Inferior parietal cortex (tissue), 1 donor: ENCODE results near the gene AGFG1.
"Not testable (repeated sequence)": the region's sequence is repeated elsewhere in the genome, so short reads cannot be mapped to it uniquely, and the experiment has no call there.

ENCODE experiments used
- DNase-seq: peaks from one replicate; pipeline ENCODE4 v3.0.0-alpha.2; 2016; ENCODE audit errors: extremely low spot score

AGFG1 gene

DNA sequence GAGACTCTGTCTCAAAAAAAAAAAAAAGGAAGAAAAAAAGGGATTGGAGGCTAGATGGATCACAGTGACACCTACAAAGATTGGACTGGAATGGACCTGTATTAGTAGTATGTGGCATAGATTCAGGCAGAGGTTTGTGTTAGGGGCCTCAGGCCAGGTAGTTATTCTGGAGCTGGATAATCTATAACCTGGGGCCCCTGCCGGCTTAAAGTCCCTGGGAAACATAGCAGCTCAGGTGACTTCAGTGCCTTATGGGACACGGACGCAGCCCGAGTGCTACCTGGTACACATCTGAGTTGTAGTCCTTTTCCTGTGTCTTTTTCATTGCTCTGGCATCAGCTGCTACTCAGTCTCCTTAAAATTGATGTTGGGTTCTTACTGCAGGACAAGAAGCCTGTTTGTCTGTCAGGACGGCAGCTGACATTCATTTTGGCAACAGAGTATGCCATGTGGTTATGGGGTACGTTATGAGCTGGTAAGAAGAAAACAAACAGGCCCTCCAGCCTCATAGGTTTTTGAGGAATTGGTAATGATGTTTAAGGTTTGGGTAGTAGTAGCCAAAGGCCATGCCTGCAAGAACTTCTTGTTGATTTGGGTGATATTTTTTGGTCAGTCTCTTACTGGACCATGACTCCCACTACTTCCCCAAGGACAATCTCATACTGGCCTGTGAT is 27.8 kb downstream of the AGFG1 start:
- DNase-seq: no peak

DNA sequence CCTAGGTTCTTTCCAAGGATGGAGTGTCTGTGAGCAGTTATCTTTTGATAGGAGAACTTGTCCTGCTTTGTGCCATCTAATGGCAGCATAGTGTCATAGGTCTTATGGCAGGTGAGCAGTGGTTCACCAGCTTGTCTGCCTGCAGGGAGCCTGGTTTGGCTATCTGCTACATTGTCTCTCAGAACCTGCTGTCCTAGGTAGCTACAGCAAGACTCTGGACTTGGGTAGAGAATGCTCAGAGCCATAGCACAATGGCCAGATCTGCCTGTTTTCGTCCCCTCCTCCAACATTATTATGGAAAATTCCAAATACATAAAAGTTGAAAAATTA is 28.3 kb downstream of the AGFG1 start:
- no peak for DNase-seq

DNA sequence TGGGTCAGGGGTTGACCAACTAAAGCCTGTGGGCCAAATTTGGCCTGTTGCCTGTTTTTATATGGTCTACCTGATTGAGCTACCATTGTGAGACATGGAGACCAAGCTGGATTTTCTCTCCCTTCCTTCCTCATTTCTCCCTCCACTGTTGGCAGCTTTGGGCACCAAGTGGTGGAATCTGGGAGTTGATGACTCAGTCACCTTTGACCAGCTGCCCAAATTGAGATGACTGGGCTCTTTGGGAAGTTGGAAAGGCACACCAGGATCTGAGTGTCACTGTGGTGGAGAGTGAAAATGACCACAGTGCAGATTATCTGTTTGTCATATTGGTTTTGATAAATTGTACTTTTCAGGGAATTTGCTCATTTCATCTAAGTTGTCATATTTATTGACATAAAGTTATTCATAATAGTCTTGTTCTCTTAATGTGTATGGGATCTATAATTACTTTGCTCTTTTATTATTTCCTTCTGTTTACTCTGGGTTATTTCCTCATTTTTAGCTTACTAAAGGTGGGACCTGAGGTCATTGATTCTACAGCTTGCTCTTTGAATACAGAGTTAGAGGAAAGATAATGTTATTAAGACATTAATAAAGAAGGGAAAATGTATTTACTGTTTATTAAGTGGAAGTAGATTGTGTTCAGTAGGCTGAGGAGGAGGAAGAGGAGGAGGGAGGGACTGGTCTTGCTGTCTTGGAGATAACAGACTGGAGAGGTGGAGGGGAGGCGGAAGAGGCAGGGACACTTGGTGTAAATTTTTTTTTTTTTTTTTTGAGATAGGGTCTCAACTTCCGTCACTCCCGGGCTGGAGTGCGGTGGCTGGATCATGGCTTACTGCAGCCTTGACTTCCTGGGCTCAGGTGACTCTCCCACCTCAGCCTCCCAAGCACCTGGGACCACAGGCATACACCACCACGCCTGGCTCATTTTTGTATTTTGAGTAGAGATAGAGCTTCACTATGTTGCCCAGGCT is 31.8 kb downstream of the AGFG1 start:
- DNase-seq: no peak

DNA sequence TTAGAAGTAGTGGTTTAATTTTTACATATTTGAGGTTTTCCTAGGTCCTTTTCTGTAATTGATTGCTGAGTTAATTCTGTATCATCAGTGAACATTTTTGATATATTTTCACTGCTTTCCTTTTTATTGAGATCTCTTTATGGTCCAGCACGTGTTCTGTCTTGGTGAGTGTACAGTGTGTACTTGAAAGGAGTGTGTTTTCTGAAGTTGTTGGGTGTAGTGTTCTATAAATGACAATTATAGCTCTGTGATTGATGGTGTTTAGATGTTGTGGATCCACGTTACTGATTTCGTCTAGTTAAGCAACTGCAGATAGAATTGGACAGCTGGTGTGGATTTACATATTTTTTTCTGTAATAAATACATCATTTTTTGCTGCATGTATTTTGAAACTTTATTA is 32.7 kb downstream of the AGFG1 start:
- no peak for DNase-seq

DNA sequence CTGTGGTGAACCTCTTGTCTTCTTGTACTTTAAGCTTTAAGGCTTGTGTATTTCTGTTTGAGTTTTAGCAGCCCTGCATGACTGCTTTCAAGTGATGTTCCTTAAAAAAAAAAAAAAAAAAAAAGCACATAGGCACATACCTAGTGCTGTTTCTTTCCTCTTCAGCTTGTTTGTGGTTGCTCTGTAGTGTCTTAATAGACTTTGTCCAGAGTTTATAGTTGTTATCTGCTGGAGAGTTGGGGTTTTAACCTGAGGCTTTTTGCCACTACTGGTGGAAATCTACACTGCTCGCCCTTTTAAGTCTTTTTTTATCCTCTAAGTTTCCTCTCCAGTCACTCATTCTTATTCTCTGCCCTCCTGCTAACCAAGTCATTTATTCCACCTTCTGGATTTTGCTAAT is 34.5 kb downstream of the AGFG1 start:
- no peak for DNase-seq

DNA sequence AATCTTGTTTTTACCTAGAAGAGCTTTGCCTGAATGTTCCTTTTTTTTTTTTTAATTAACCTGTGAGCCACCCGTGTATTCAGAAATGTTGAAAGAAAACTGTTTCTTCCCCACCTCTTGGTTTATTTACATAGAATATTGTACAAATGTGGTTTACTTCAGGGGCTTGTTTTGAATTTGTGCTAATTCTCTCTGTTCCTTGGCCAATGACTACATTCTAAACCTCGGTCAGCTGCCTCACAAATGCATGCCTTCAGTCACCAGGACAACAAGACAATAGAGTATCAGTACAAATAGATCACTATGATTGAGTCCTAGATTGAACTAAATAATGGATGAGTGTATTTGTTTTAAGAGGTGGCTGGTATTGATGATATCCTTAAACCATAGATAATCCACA is 36.0 kb downstream of the AGFG1 start:
- DNase-seq: no peak

DNA sequence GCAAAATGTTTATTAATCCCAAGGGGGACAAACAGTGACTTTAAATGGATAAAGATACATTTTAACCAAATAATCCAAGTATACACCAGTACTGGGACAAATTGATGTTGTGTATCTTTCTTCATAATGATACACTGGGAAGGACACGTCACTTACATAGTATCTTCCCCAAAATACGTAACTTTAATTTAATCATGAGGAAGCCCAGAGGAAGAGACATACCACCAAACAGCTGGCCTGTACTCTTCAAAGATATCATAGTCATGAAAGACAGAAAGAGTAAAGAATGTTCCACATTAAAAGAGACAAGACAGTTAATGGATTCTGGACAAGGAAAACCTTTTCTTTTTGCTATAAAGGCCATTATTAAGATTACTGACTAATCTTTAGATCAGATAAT is 37.1 kb downstream of the AGFG1 start:
- DNase-seq: no peak

DNA sequence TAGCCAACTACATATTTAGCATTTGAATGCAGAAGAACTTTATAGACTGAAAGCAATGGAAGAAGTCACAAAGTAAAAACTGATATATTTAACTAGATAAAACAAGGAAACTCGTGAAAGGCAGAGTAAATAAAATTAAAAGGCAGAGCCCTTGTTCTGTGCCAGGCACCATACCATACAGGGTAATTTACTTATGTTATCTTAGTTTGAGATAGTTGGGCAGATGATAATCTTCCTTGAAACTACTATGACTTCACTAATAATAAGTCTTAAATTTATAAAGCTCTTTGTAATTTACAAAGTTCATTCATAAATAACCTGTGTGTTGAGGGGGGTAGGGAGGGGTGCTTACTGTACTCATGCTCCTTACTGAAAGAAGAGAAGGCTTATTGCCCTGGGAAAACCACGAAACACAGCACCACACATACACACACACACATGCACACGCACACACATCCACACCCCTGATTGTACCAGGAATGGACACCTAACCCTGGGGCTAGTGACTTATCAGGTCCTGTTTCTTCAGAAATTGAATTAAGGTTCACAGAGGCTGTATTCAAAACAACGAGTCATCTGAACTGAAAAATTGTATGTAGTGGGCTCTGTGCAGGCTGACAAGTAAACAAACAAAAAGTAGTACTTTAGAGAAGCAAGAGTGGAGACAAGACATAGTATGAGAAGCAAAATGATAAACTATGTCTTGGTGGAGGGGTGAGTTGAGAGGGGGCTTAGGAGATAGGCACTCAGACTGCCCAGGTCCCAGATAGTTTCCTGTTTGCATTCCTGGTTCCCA is 38.1 kb downstream of the AGFG1 start:
- no peak for DNase-seq

DNA sequence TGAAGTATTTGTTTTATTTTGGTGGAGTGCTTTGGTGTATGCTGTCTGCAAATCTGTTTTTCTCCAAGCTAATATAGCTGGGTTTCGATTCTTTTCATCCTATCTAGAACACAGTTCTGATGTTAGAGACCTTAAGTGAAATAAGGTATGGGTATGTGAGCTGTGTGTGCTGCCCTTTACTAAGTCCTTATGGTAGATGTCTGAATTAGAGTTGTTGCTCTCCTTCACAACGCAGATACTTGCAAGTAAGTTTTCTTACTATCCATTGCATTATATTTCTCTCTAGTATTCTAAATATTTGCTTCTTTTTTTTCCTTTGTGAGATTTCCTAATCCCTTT is 38.6 kb downstream of the AGFG1 start:
- DNase-seq: no peak

DNA sequence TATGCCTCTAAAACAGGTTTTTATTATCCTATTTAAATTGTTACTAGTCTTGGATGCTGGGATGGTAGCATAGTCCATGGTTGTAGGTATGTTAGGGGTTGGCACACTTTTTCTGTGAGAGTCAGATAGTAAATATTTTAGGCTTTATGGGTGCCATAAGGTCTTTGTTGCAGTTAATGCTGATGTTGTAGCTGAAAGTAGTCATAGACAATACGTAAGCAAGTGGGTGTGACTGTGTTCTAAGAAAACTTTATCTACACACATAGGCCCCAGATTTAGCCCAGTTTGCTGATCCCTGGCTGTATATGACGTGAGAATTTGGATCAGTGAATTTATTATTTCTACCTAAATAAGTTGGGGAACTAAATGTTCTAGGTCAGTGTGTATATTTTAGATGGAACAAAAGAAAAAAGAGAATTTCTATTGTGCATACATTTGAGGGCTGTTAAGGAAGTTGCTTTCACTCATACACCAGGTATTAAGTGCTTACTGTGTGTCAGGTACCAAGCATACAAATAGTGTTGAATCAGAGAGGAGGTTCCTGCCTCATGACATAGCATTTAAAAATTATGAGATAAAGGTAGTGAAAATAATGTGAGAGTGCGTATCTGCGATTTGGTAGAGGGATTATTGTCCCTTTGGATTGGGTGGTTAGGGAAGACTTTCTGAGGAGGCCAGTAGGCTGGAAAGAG is 39.4 kb downstream of the AGFG1 start:
- DNase-seq: no peak

DNA sequence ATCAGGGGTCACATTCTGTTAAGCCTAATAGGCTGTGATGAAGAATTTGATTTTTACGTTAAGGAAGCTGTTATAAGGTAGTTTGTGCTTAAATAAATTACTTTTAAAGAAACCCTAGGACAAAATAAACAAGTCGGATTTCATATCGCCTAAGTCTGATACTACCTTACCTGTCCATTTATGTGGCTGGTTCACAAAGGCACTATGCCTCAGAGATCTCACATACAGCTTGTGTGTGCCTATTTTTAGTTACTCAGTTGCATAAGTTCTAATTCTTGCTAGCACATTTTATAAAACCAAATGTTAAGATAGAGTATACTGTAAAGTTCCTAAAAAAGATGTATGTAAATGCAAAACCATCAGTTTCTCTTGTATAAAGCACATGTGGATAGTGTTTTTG is 40.0 kb downstream of the AGFG1 start:
- DNase-seq: peak; percentile 44

DNA sequence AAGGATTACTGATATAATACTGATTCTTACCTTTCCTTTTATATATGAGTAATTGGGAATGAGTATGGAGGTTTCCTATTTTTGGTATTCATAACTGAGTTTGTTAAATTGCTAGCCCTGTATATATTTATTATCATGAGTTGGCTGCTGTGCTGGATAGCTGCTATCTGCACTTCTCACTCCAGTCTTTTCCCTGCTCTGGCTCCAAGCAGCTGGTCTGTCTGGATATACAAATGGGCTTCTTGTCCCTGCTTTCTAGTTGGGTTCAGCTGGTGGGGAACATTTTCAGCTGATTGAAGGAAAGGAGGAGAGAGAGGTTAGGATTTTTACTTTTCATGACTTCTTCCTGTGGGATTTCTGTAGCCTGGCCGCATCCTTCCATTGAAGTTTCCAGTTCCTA is 41.2 kb downstream of the AGFG1 start:
- DNase-seq: peak; percentile 37

DNA sequence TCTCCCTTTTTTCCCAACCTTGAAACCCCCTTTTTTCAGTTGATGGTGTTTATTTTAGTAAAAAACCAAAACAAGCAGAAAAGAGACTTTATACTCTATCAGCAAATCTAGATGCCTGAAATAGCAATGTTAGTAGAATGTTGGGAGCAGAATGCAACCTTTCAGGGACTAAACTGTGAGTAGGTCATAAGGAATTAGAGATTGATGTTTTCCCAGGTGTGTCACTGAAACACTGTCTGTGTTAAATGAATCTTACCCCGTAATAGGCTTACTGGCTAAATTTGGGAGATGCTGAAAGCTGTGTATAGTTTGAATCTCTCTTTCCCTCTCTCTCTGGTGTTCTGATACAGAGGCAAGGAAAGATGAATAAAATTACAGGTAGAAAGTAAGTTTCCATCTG is 43.8 kb downstream of the AGFG1 start:
- DNase-seq: no peak

DNA sequence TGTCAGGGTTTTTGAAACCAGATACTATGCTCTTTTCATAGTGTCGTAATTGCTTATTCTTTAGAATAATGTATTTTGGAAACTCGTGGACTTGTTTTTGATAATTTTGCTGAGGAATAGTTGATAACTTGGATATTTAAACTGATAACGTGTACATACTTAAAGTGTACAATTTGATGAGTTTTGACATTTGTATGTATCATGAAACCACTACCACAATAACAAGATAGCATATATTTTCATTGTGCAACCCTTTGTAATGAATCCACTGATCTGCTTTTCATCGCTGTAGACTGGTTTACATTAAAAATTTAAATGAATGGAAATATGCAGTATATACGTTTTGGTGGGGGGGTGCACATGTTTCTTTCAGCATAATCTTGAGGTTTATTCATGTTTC is 45.8 kb downstream of the AGFG1 start:
- DNase-seq: no peak

DNA sequence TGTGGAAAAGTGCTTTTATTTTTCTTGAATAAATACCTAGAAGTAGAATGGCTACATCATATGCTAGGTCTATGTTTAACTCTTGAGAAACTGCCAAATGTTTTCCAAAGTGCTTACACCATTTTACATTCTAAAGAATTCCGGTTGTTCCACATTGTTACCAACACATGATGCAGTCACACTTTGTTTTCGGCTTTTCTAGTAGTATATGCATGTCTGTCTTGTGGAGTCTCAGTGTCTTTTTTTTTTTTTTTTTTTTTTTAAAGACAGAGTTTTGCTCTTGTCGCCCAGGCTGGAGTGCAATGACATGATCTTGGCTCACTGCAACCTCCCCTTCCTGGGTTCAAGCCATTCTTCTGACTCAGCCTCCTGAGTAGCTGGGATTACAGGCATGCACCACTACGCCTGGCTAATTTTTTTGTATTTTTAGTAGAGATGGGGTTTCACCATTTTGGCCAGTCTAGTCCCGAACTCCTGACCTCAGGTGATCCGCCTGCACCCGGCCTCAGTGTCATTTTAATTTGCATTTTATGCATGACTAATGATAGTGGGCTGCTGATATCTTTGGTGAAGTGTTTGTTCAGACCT is 46.4 kb downstream of the AGFG1 start:
- peak; percentile 37 for DNase-seq

DNA sequence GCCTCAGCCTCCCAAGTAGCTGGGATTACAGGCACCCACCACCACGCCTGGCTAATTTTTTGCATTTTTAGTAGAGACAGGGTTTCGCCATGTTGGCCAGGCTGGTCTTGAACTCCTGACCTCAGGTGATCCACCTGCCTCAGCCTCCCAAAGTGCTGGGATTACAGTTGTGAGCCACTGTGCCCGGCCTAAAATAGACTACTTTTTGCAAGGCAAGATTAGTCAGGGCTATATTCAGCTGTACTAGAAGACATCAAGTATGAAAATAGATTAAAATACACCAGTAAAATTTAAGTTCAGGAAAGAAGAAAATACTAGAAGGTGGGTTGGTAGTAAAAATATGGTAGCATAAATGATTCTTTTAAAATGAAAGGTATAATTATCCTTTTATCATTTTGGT is 49.2 kb downstream of the AGFG1 start:
- DNase-seq: not testable (repeated sequence)

DNA sequence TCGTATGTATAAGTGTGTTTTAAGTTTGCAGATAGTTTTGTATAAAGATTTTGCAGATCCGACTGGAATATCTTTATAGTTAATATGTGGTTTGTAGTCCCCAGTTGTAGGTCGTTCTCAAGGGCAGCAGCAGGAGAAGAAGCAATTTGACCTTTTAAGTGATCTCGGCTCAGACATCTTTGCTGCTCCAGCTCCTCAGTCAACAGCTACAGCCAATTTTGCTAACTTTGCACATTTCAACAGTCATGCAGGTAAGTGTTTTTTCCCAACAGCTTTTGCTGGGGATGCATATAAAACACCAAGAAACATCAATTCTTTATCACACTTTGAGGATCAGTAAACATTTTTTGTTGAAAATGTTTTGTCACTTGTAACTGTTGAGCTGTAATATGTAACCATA is 52.7 kb downstream of the AGFG1 start:
- no peak for DNase-seq

DNA sequence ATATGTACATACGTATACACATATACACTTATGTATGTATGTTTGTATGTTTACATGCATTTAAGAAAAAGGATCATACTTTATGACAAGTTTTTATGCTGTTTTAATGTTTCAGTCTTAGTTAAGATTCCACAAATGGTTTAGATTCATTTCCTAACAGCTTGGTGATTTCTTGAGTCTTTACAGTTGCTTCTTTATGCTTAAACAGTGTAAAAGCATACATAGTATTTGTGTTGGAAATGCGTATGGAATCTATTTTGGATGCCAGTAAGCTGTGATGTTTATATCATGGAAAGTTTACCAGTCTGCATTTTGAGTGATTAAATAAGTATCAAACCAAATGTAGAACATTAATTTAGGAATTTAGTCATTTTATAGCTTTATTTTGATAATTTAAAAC is 55.4 kb downstream of the AGFG1 start:
- no peak for DNase-seq

DNA sequence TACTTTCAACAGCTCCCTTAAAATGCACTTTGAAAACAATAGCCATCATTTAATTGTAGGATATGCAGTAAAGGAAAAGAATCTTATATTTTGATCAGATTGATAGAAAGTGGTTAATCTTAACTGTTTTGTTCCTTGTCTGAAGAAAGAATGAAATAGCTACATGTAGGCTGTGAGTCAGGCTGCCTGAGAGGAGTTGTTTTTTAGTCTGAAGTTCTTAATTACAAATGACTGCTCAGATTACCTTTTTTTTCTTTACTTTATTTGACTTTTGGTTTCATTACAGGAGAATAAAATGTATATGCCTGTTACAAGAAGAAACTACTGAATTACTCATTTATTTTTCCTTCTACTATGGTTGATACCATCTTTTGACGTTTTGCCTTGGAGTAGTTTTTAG is 56.8 kb downstream of the AGFG1 start:
- DNase-seq: no peak

DNA sequence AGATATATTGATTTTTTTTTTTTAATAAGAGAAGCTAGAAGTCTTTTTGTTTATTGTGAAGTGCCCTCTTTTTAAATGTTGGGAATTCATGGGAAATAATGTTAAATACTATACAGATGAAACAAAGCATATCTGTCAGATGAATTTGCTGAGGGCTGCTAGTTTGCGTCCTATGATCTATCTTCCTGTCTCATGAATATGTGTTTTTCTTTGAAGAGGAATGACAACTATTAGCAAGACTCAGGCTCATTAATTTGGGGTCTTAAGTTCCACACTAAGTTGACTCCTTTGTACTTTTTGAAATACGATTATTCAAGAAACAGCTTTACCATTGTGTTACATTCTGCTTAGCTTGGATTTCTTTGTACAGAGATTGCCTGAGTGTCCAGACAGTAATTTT is 57.9 kb downstream of the AGFG1 start:
- no peak for DNase-seq

DNA sequence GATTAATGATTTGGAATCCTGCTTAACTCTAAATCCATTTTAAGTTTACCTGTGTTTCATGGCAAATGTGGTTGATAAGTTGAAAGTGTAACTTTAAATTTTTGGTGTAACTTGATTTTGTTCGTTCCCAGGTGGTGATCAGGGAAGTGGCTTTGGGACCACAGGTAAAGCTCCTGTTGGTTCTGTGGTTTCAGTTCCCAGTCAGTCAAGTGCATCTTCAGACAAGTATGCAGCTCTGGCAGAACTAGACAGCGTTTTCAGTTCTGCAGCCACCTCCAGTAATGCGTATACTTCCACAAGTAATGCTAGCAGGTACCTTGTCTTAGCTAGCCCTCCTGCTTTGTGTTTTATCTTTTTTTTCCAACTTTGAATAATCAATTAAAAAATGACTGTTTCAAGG is 62.8 kb downstream of the AGFG1 start:
- no peak for DNase-seq

DNA sequence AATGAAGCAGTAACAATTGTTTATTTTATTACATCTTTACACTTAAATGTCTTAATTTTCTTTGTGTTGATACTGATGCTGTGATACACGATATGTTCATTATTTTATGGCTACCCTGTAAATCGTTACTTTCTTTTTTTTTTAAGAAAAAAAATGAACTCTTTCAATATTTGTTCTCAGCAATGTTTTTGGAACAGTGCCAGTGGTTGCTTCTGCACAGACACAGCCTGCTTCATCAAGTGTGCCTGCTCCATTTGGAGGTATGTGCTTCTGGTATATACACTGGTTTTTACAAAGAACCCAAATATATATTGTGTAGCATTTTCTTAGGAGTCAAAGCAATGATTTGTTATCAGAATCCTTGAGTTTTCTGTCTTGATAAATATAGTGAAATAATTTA is 64.5 kb downstream of the AGFG1 start:
- no peak for DNase-seq
